ENCODE data around the gene DDX56. TPM values are rescaled to one million over a fixed set of nuclear protein-coding genes. Genes with fewer than 3 reads are reported as not detected.

Gene DDX56
- total and polyA plus RNA-seq, 2 donors: 61.3 to 114 TPM

GRCh38 chr7:44581879-44582603 lies 8.3 kb upstream of the DDX56 start, which contains the start of gene TMED4:
Gene TMED4, minus strand, starts transcription at chr7:44582231. Its CDS starts 25 bp downstream, at chr7:44582206.
- H3K36me3 ChIP-seq (ENCODE audit: control insufficient read depth in 2 of 2, insufficient read depth in 2 of 2, low read length in 1 of 2): peaks cover 16 to 31% of the 10 kb centered on the region in 2 donors
- H3K9me3 ChIP-seq (ENCODE audit: control insufficient read depth in 2 of 2, insufficient read depth in 1 of 2, low read length in 1 of 2): no peaks in the 10 kb centered on the region
- WGBS: under 1% methylated on average over 71 of the region's 71 CpGs
- peaks cover 10 to 21% of the 10 kb centered on the region in 2 donors for H3K4me1 ChIP-seq (ENCODE audit: control insufficient read depth in 2 of 2, insufficient read depth in 2 of 2, low read length in 2 of 2)
- peak within 1 kb of the TSS; percentile 86 to 91 for H3K4me3 ChIP-seq (ENCODE audit: low read length in 2 of 2)
- DNase-seq (ENCODE audit: low read depth in 6 of 9, low spot score in 9 of 9): peak; percentile 98 to 100 (median 100)
- peak within 1 kb of the TSS; percentile 95 to 96 for H3K27ac ChIP-seq (ENCODE audit: low read depth in 1 of 2, low read length in 1 of 2)
- no peaks in the 10 kb centered on the region for H3K27me3 ChIP-seq (ENCODE audit: control insufficient read depth in 2 of 2, insufficient read depth in 1 of 2, low read length in 1 of 2)

- Histone ChIP-seq H3K36me3 (ENCODE audit: control insufficient read depth in 2 of 2, insufficient read depth in 2 of 2, low read length in 1 of 2) (peaks cover 16 to 32% of the 10 kb centered on the region in 2 donors), H3K27me3 (ENCODE audit: control insufficient read depth in 2 of 2, insufficient read depth in 1 of 2, low read length in 1 of 2) (no peaks in the 10 kb centered on the region), H3K4me1 (ENCODE audit: control insufficient read depth in 2 of 2, insufficient read depth in 2 of 2, low read length in 2 of 2) (peaks cover 10 to 21% of the 10 kb centered on the region in 2 donors), H3K4me3 (ENCODE audit: low read length in 2 of 2) (peak overlapping the region; percentile 86 to 91), H3K27ac (ENCODE audit: low read depth in 1 of 2, low read length in 1 of 2) (peak overlapping the region; percentile 89 to 94), H3K9me3 (ENCODE audit: control insufficient read depth in 2 of 2, insufficient read depth in 1 of 2, low read length in 1 of 2) (no peaks in the 10 kb centered on the region)
- DNase-seq (ENCODE audit: low read depth in 6 of 9, low spot score in 9 of 9): peak in 6 of 9 donors; percentile 34 to 76 (median 54)
- WGBS: 21% methylated on average over 30 of the region's 30 CpGs
Observed at GRCh38 chr7:44580945-44581878, 7.5 kb upstream of the DDX56 start.

DNA sequence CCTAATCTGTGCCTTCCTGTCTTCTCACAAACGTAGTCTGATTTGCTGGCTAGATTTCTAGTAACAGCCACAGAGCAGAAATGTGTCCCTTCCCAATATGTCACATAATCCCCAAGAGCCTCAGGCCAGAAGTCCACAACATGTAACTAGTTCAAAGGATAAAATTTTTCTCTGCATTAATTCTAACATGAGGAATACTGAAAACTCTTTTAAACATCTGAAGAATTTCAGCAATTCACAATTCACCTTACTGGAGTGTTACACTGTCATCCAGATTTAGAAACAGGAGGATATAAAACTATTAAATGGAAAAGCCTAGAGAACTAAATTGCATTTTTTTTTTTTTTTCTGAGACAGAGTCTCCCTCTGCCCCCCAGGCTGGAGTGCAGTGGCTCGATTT lies 2.5 kb upstream of the DDX56 start:
- 97% methylated on average over 2 of the region's 2 CpGs for WGBS
- Histone ChIP-seq H3K27me3 (ENCODE audit: control insufficient read depth in 2 of 2, insufficient read depth in 1 of 2, low read length in 1 of 2) (no peaks in the 10 kb centered on the region), H3K9me3 (ENCODE audit: control insufficient read depth in 2 of 2, insufficient read depth in 1 of 2, low read length in 1 of 2) (no peaks in the 10 kb centered on the region), H3K4me1 (ENCODE audit: control insufficient read depth in 2 of 2, insufficient read depth in 2 of 2, low read length in 2 of 2) (peaks cover 17 to 30% of the 10 kb centered on the region in 2 donors), H3K4me3 (ENCODE audit: low read length in 2 of 2) (no peak overlapping the region), H3K27ac (ENCODE audit: low read depth in 1 of 2, low read length in 1 of 2) (no peak overlapping the region), H3K36me3 (ENCODE audit: control insufficient read depth in 2 of 2, insufficient read depth in 2 of 2, low read length in 1 of 2) (peaks cover 35 to 51% of the 10 kb centered on the region in 2 donors)
- no peak for DNase-seq (ENCODE audit: low read depth in 6 of 9, low spot score in 9 of 9)

- DNase-seq (ENCODE audit: low read depth in 6 of 9, low spot score in 9 of 9): no peak
- Histone ChIP-seq H3K27me3 (ENCODE audit: control insufficient read depth in 2 of 2, insufficient read depth in 1 of 2, low read length in 1 of 2) (no peaks in the 10 kb centered on the region), H3K4me1 (ENCODE audit: control insufficient read depth in 2 of 2, insufficient read depth in 2 of 2, low read length in 2 of 2) (peaks cover 12 to 19% of the 10 kb centered on the region in 2 donors), H3K9me3 (ENCODE audit: control insufficient read depth in 2 of 2, insufficient read depth in 1 of 2, low read length in 1 of 2) (no peaks in the 10 kb centered on the region), H3K36me3 (ENCODE audit: control insufficient read depth in 2 of 2, insufficient read depth in 2 of 2, low read length in 1 of 2) (peaks cover 45 to 53% of the 10 kb centered on the region in 2 donors), H3K27ac (ENCODE audit: low read depth in 1 of 2, low read length in 1 of 2) (no peak overlapping the region), H3K4me3 (ENCODE audit: low read length in 2 of 2) (no peak overlapping the region)
Observed at GRCh38 chr7:44575054-44575453, 1.3 kb upstream of the DDX56 start.

GRCh38 chr7:44574287-44574872 lies 672 bp upstream of the DDX56 start:
- Histone ChIP-seq H3K4me3 (ENCODE audit: low read length in 2 of 2) (peak overlapping the region; percentile 64 to 77), H3K4me1 (ENCODE audit: control insufficient read depth in 2 of 2, insufficient read depth in 2 of 2, low read length in 2 of 2) (peaks cover 12 to 19% of the 10 kb centered on the region in 2 donors), H3K27me3 (ENCODE audit: control insufficient read depth in 2 of 2, insufficient read depth in 1 of 2, low read length in 1 of 2) (no peaks in the 10 kb centered on the region), H3K27ac (ENCODE audit: low read depth in 1 of 2, low read length in 1 of 2) (peak overlapping the region; percentile 65 to 85), H3K36me3 (ENCODE audit: control insufficient read depth in 2 of 2, insufficient read depth in 2 of 2, low read length in 1 of 2) (peaks cover 49 to 54% of the 10 kb centered on the region in 2 donors), H3K9me3 (ENCODE audit: control insufficient read depth in 2 of 2, insufficient read depth in 1 of 2, low read length in 1 of 2) (no peaks in the 10 kb centered on the region)
- WGBS: 47% methylated on average over 18 of the region's 18 CpGs
- DNase-seq (ENCODE audit: low read depth in 6 of 9, low spot score in 9 of 9): no peak

DNA sequence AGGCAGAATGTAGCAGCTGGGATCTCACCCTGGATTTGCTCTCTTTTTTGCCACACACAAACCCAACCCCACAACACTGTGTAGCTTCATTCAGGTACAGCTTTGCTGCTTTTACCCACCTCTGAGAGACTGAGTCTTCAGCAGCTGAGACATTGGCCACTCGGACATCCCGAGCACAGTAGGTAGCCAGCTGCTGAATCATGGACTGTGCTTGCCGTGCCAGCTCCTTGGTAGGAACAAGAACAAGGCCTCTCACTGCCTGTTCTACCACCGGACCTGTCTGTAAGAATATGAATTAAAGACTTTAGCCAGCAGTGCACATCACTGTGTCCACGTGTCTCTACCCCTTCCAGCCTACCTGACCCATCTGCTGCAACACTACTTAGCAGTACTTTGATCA lies 937 bp downstream of the DDX56 start:
- Histone ChIP-seq H3K4me1 (ENCODE audit: control insufficient read depth in 2 of 2, insufficient read depth in 2 of 2, low read length in 2 of 2) (peaks cover 12 to 19% of the 10 kb centered on the region in 2 donors), H3K36me3 (ENCODE audit: control insufficient read depth in 2 of 2, insufficient read depth in 2 of 2, low read length in 1 of 2) (peaks cover 52 to 57% of the 10 kb centered on the region in 2 donors), H3K4me3 (ENCODE audit: low read length in 2 of 2) (peak overlapping the region; percentile 64 to 77), H3K27me3 (ENCODE audit: control insufficient read depth in 2 of 2, insufficient read depth in 1 of 2, low read length in 1 of 2) (no peaks in the 10 kb centered on the region), H3K9me3 (ENCODE audit: control insufficient read depth in 2 of 2, insufficient read depth in 1 of 2, low read length in 1 of 2) (no peaks in the 10 kb centered on the region), H3K27ac (ENCODE audit: low read depth in 1 of 2, low read length in 1 of 2) (no peak overlapping the region)
- no peak for DNase-seq (ENCODE audit: low read depth in 6 of 9, low spot score in 9 of 9)
- 88% methylated on average over 5 of the region's 5 CpGs for WGBS

GRCh38 chr7:44569959-44570358 lies 3.7 kb downstream of the DDX56 start:
- Histone ChIP-seq H3K27me3 (ENCODE audit: control insufficient read depth in 2 of 2, insufficient read depth in 1 of 2, low read length in 1 of 2) (no peaks in the 10 kb centered on the region), H3K4me1 (ENCODE audit: control insufficient read depth in 2 of 2, insufficient read depth in 2 of 2, low read length in 2 of 2) (peaks cover 12 to 19% of the 10 kb centered on the region in 2 donors), H3K27ac (ENCODE audit: low read depth in 1 of 2, low read length in 1 of 2) (no peak overlapping the region), H3K9me3 (ENCODE audit: control insufficient read depth in 2 of 2, insufficient read depth in 1 of 2, low read length in 1 of 2) (no peaks in the 10 kb centered on the region), H3K4me3 (ENCODE audit: low read length in 2 of 2) (no peak overlapping the region), H3K36me3 (ENCODE audit: control insufficient read depth in 2 of 2, insufficient read depth in 2 of 2, low read length in 1 of 2) (peaks cover 71 to 74% of the 10 kb centered on the region in 2 donors)
- no peak for DNase-seq (ENCODE audit: low read depth in 6 of 9, low spot score in 9 of 9)
- WGBS: 97% methylated on average over 9 of the region's 9 CpGs

DNA sequence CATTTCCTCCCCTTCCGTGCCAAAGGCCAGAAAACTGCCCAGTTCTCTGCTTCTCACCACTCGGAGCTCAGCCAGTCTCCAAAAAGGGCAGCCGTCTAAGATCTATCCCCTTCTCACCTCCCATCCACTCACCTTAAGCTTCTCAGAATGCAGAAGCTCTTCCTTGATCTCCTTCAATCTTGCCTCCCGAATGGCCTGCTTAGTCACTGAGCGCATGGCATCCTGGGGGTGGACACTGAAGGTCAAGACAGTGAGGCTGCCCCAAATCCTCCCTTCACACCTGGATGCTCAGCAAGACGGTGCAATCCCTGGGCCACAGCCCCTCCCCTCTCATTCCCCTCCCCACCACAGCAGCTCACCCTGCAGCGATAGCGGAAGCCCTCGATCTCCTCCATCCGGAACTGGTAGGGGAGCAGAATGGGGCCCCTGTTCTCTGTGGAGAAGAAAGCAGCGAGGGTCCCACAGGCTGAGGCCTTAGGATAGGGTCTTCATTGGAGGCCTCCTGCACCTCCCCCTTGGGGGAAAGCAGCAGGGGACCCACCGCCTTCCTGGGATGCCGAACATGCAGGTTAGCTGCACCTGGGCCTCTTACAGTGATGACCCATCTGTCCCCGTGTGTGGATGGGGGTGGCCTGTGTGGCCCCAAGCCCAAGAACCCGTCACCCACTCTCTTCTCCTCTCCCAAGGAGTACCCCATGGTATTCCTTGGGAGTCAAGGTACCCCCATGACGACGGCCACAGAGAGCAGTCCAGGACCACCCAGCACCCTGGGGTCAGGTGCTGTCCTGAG lies 4.7 kb downstream of the DDX56 start:
- H3K4me1 ChIP-seq (ENCODE audit: control insufficient read depth in 2 of 2, insufficient read depth in 2 of 2, low read length in 2 of 2): peaks cover 4 to 11% of the 10 kb centered on the region in 2 donors
- no peaks in the 10 kb centered on the region for H3K9me3 ChIP-seq (ENCODE audit: control insufficient read depth in 2 of 2, insufficient read depth in 1 of 2, low read length in 1 of 2)
- H3K4me3 ChIP-seq (ENCODE audit: low read length in 2 of 2): no peak overlapping the region
- peaks cover 80% of the 10 kb centered on the region in 2 donors for H3K36me3 ChIP-seq (ENCODE audit: control insufficient read depth in 2 of 2, insufficient read depth in 2 of 2, low read length in 1 of 2)
- DNase-seq (ENCODE audit: low read depth in 6 of 9, low spot score in 9 of 9): no peak
- WGBS: 98% methylated on average over 17 of the region's 17 CpGs
- H3K27ac ChIP-seq (ENCODE audit: low read depth in 1 of 2, low read length in 1 of 2): no peak overlapping the region
- H3K27me3 ChIP-seq (ENCODE audit: control insufficient read depth in 2 of 2, insufficient read depth in 1 of 2, low read length in 1 of 2): no peaks in the 10 kb centered on the region

Data from thymus (tissue), 11 donors.